RWPE2 (cell line): ENCODE measurements around the gene F11.
"Not testable (repeated sequence)": the region's sequence is repeated elsewhere in the genome, so short reads cannot be mapped to it uniquely, and the experiment has no call there.

ENCODE experiments used
- ATAC-seq: fragments of 200-7000 bp; cut with Tn5 transposase; 3 replicates; pipeline ENCODE4 v1.9.1; 2021; ENCODE audit warnings: low read depth
- DNase-seq: peaks from one replicate; pipeline ENCODE4 v3.0.0-alpha.2; 2020; ENCODE audit warnings: low spot score
- H3K27ac ChIP-seq: fragments of 450-650 bp; 2 replicates; pipeline ENCODE4 v1.5.1; 2017; ENCODE audit warnings: mild to moderate bottlenecking; ENCODE audit not compliant: poor library complexity, severe bottlenecking
- H3K27me3 ChIP-seq: fragments of 250-450 bp; sonication (Bioruptor Pico); 2 replicates; pipeline ENCODE4 v1.5.1; 2021; ENCODE audit warnings: mild to moderate bottlenecking, moderate library complexity; ENCODE audit not compliant: insufficient read depth, poor library complexity, severe bottlenecking
- H3K36me3 ChIP-seq: fragments of 250-450 bp; sonication (Bioruptor Pico); 2 replicates; pipeline ENCODE4 v1.5.1; 2020; ENCODE audit warnings: low read depth, mild to moderate bottlenecking, moderate library complexity
- H3K4me1 ChIP-seq: fragments of 250-450 bp; sonication (Bioruptor Pico); 2 replicates; pipeline ENCODE4 v1.5.1; 2021; ENCODE audit warnings: mild to moderate bottlenecking, moderate library complexity; ENCODE audit not compliant: insufficient read depth, poor library complexity, severe bottlenecking
- H3K4me3 ChIP-seq: fragments of 250-450 bp; sonication (Bioruptor Pico); 2 replicates; pipeline ENCODE4 v1.5.1; 2021; ENCODE audit warnings: mild to moderate bottlenecking, moderate library complexity; ENCODE audit not compliant: severe bottlenecking
- H3K9me3 ChIP-seq: fragments of 250-450 bp; sonication (Bioruptor Pico); 2 replicates; pipeline ENCODE4 v1.5.1; 2021; ENCODE audit warnings: mild to moderate bottlenecking, moderate library complexity; ENCODE audit not compliant: severe bottlenecking
- CTCF ChIP-seq: fragments of 450-650 bp; IDR thresholded peaks from one replicate; pipeline ENCODE4 v1.5.1; 2017; ENCODE audit warnings: mild to moderate bottlenecking, moderate library complexity; ENCODE audit not compliant: poor library complexity, severe bottlenecking

Gene F11

GRCh38 chr4:186260504-186261448, 5.2 kb upstream of the F11 start:
- Histone ChIP-seq H3K27ac (no peak overlapping the region), H3K9me3 (no peaks in the 10 kb centered on the region), H3K4me3 (no peak overlapping the region), H3K27me3 (peaks cover 8% of the 10 kb centered on the region), H3K4me1 (no peaks in the 10 kb centered on the region), H3K36me3 (no peaks in the 10 kb centered on the region)
- no peak for TF ChIP-seq CTCF
- no peak for ATAC-seq
- no peak for DNase-seq

- no peak for DNase-seq
- ATAC-seq, result no peak
Measured at GRCh38 chr4:186264660-186265059, 1.3 kb upstream of the F11 start.

GRCh38 chr4:186265250-186265649, 739 bp upstream of the F11 start:
- not testable (repeated sequence) for H3K4me1 ChIP-seq, H3K4me3 ChIP-seq, H3K27ac ChIP-seq, H3K36me3 ChIP-seq, DNase-seq, H3K9me3 ChIP-seq, ATAC-seq
- H3K27me3 ChIP-seq, result peaks cover 23% of the 10 kb centered on the region

More at GRCh38 chr4:186264660-186265059, 1.3 kb upstream of the F11 start:
- H3K36me3 ChIP-seq, result no peaks in the 10 kb centered on the region
- H3K4me1 ChIP-seq, result no peaks in the 10 kb centered on the region
- H3K27ac ChIP-seq, result no peak overlapping the region
- no peak for TF ChIP-seq CTCF
- H3K4me3 ChIP-seq, result no peak overlapping the region
- H3K27me3 ChIP-seq, result peaks cover 23% of the 10 kb centered on the region
- no peaks in the 10 kb centered on the region for H3K9me3 ChIP-seq

- no peak for TF ChIP-seq CTCF
- ATAC-seq (no peak), DNase-seq (no peak)
- Histone ChIP-seq H3K4me3 (no peak overlapping the region), H3K9me3 (no peaks in the 10 kb centered on the region), H3K27me3 (peaks cover 28% of the 10 kb centered on the region), H3K27ac (no peak overlapping the region), H3K36me3 (no peaks in the 10 kb centered on the region), H3K4me1 (no peaks in the 10 kb centered on the region)
Measured at GRCh38 chr4:186266729-186267456, 904 bp downstream of the F11 start.

- Histone ChIP-seq H3K9me3 (no peaks in the 10 kb centered on the region), H3K36me3 (no peaks in the 10 kb centered on the region), H3K27ac (no peak overlapping the region), H3K4me3 (no peak overlapping the region), H3K27me3 (peaks cover 46% of the 10 kb centered on the region), H3K4me1 (no peaks in the 10 kb centered on the region)
- no peak for TF ChIP-seq CTCF
- ATAC-seq (no peak), DNase-seq (no peak)
Measured at GRCh38 chr4:186271081-186271678, 5.2 kb downstream of the F11 start.
